Parathyroid adenoma (tissue), 2 donors: ENCODE measurements around the gene DHX57.

Source experiments
- H2AFZ ChIP-seq: fragments of 300-600 bp; sonication (generic); one replicate; pipeline ENCODE4 v1.7.0; 2017; ENCODE audit warnings: antibody characterized with exemption, mild to moderate bottlenecking
- H3K27ac ChIP-seq: fragments of 300-600 bp; sonication (generic); one replicate; pipeline ENCODE4 v1.7.0; 2017
- H3K27me3 ChIP-seq: fragments of 300-600 bp; sonication (generic); one replicate; pipeline ENCODE4 v1.7.0; 2017; ENCODE audit warnings: low read length; ENCODE audit not compliant: control insufficient read depth, insufficient read depth
- H3K36me3 ChIP-seq: fragments of 300-600 bp; sonication (generic); one replicate; pipeline ENCODE4 v1.7.0; 2017; ENCODE audit warnings: low read length; ENCODE audit not compliant: control insufficient read depth, insufficient read depth
- H3K4me1 ChIP-seq: fragments of 300-600 bp; sonication (generic); one replicate; pipeline ENCODE4 v1.7.0; 2017; ENCODE audit warnings: control low read depth
- H3K4me2 ChIP-seq: fragments of 300-600 bp; sonication (generic); one replicate; pipeline ENCODE4 v1.7.0; 2017; ENCODE audit warnings: low read length
- H3K4me3 ChIP-seq: fragments of 300-600 bp; sonication (generic); one replicate; pipeline ENCODE4 v1.7.0; 2017; ENCODE audit warnings: low read depth, low read length
- H3K79me2 ChIP-seq: fragments of 300-600 bp; sonication (generic); one replicate; pipeline ENCODE4 v1.7.0; 2017; ENCODE audit warnings: control low read depth
- H3K9ac ChIP-seq: fragments of 300-600 bp; sonication (generic); one replicate; pipeline ENCODE4 v1.7.0; 2017; ENCODE audit warnings: mild to moderate bottlenecking
- H3K9me3 ChIP-seq: fragments of 300-600 bp; sonication (generic); one replicate; pipeline ENCODE4 v1.7.0; 2017; ENCODE audit warnings: low read length; ENCODE audit not compliant: control insufficient read depth
- TF ChIP-seq, protein P1 (sequence below): fragments of 300-600 bp; sonication (generic); IDR thresholded peaks from one replicate; pipeline ENCODE4 v1.7.0; 2017; ENCODE audit warnings: antibody characterized with exemption, mild to moderate bottlenecking
- donor health status: primary hyperparathyroidism.

The DHX57 gene

DNA sequence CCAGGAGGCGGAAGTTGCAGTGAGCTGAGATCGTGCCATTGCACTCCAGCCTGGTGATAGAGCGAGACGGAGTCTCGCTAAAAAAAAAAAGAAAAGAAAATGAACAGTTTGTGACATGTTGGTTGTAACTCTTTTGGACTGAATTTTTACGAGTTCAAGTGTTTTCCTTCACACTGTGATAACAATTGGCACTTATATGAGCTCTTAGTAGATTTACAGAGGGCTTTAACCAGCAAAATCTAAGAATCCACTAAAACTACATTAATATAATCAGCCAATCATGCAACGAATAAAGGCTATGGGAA, 99.9 kb downstream of the DHX57 start:
- no peaks in the 10 kb centered on the region for H3K9me3 ChIP-seq
- TF ChIP-seq, protein P1, sequence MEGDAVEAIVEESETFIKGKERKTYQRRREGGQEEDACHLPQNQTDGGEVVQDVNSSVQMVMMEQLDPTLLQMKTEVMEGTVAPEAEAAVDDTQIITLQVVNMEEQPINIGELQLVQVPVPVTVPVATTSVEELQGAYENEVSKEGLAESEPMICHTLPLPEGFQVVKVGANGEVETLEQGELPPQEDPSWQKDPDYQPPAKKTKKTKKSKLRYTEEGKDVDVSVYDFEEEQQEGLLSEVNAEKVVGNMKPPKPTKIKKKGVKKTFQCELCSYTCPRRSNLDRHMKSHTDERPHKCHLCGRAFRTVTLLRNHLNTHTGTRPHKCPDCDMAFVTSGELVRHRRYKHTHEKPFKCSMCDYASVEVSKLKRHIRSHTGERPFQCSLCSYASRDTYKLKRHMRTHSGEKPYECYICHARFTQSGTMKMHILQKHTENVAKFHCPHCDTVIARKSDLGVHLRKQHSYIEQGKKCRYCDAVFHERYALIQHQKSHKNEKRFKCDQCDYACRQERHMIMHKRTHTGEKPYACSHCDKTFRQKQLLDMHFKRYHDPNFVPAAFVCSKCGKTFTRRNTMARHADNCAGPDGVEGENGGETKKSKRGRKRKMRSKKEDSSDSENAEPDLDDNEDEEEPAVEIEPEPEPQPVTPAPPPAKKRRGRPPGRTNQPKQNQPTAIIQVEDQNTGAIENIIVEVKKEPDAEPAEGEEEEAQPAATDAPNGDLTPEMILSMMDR: no peak

DNA sequence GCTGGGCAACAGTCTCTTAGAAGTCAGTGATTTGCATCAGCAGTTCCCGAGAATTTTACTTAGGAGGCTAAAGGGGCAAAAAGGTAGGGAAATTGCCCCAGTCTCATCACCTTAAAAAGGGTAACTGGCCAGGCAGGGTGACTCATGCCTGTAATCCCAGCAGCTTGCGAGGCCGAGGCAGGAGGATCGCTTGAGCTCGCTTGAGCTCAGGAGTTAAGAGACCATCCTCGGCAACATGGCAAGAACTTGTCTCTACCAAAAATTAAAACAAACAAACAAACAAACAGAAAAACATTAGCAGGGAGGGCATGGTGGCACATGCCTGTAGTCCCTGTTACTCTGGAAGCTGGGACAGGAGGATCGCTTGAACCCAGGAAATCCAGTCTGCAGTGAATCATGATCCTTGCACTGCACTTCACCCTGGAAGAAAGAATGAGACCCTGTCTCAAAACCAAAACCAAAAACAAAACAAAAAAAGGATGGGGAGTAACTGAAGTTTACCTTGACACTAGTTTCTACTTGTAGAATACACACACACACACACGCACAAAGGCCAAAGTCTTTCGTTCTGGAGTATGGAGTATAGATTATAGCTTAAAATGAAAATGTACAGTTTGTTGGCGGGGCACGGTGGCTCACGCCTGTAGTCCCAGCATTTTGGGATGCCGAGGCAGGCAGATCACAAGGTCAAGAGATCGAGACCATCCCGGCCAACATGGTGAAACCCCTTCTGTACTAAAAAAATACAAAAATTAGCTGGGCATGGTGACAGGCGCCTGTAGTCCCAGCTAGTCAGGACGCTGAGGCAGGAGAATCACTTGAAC, 100.4 kb downstream of the DHX57 start:
- no peak overlapping the region for H3K4me2 ChIP-seq
- peaks cover 3% of the 10 kb centered on the region for H3K4me1 ChIP-seq
- H3K27ac ChIP-seq: no peak overlapping the region
- no peak overlapping the region for H3K9ac ChIP-seq
- no peak overlapping the region for H2AFZ ChIP-seq
- H3K36me3 ChIP-seq: no peaks in the 10 kb centered on the region
- H3K9me3 ChIP-seq: no peaks in the 10 kb centered on the region
- H3K27me3 ChIP-seq: no peaks in the 10 kb centered on the region
- no peak overlapping the region for H3K4me3 ChIP-seq
- H3K79me2 ChIP-seq: no peaks in the 10 kb centered on the region
- TF ChIP-seq, protein P1: no peak

More for the DNA sequence above, 99.9 kb downstream of the DHX57 start:
- H3K27ac ChIP-seq: no peak overlapping the region
- H3K36me3 ChIP-seq: no peaks in the 10 kb centered on the region
- H3K4me3 ChIP-seq: no peak overlapping the region
- H3K27me3 ChIP-seq: no peaks in the 10 kb centered on the region
- peak overlapping the region; percentile 17 for H2AFZ ChIP-seq
- no peak overlapping the region for H3K9ac ChIP-seq
- H3K4me2 ChIP-seq: no peak overlapping the region
- no peaks in the 10 kb centered on the region for H3K79me2 ChIP-seq
- peaks cover 3% of the 10 kb centered on the region for H3K4me1 ChIP-seq

DNA sequence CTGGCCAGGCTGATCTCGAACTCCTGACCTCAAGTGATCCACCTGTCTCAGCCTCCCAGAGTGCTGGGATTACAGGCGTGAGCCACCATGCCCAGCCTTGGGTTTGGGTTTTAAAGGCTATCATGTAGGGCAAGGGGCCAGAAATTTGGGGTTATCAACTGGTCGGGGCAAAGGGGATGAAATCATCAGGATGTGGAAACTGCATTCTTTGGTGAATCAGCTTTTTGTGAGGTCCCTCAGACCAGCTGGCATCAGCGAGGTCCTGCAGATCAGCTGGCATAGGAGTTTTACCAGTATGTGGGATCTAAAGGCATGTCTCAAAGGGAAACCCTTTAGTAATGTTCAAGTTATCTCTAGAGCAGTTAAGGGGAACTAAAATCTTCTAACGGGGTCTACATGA, 104.1 kb downstream of the DHX57 start:
- H3K79me2 ChIP-seq: no peaks in the 10 kb centered on the region
- H3K4me2 ChIP-seq: no peak overlapping the region
- no peak overlapping the region for H2AFZ ChIP-seq
- H3K4me1 ChIP-seq: no peaks in the 10 kb centered on the region
- TF ChIP-seq, protein P1: no peak
- no peaks in the 10 kb centered on the region for H3K27me3 ChIP-seq
- H3K36me3 ChIP-seq: no peaks in the 10 kb centered on the region
- H3K27ac ChIP-seq: no peak overlapping the region
- no peak overlapping the region for H3K4me3 ChIP-seq
- H3K9ac ChIP-seq: no peak overlapping the region
- H3K9me3 ChIP-seq: no peaks in the 10 kb centered on the region

DNA sequence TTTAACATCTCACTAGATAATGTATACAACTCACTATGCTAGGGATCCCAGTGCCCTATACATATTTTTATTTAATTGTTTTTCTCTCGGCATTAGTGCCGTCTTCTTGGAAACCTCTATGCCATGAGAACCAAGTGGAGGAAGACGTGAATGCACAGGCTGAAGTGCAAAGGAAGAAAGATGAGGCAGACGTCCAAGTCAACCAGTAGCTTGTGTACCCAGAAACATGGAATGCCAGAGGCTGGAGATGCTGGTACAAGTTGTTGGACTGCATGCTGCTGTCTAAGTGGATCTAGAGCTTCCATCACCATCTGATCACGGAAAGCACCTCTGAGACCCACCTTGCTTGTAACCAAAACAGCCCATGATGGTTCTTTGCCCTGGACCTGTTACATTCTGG, 110.2 kb downstream of the DHX57 start:
- H3K79me2 ChIP-seq: no peaks in the 10 kb centered on the region
- TF ChIP-seq, protein P1: no peak
- H3K4me1 ChIP-seq: no peaks in the 10 kb centered on the region
- no peak overlapping the region for H3K27ac ChIP-seq
- no peak overlapping the region for H3K4me2 ChIP-seq
- no peak overlapping the region for H3K4me3 ChIP-seq
- no peak overlapping the region for H3K9ac ChIP-seq
- no peaks in the 10 kb centered on the region for H3K27me3 ChIP-seq
- no peak overlapping the region for H2AFZ ChIP-seq
- H3K9me3 ChIP-seq: no peaks in the 10 kb centered on the region
- H3K36me3 ChIP-seq: no peaks in the 10 kb centered on the region

DNA sequence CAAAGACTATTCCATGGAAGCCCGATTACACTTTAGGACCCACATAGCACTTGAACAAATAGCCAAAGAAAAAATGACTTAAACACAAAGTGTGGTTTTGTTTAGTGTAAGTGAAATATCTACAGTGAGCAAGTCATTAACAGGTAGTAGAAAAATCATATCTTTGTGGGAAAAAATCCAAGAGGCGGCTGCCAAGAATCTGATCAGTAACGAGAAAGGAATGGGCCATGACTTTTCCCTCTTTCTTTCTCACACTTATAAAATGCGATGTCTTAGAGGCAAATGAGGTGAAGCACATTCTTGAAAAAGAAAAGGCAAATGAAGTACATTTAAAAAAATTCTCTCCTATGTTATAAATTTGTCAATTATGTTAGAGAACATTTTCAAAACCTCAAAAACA, 110.6 kb downstream of the DHX57 start:
- Histone ChIP-seq H3K27me3 (no peaks in the 10 kb centered on the region), H3K79me2 (no peaks in the 10 kb centered on the region), H3K9ac (no peak overlapping the region), H3K36me3 (no peaks in the 10 kb centered on the region), H3K9me3 (no peaks in the 10 kb centered on the region), H3K27ac (no peak overlapping the region), H3K4me1 (no peaks in the 10 kb centered on the region), H3K4me3 (no peak overlapping the region), H3K4me2 (no peak overlapping the region), H2AFZ (no peak overlapping the region)
- TF ChIP-seq, protein P1: no peak
